Measurements from ENCODE around the gene REC8. TPM values are rescaled to one million over a fixed set of nuclear protein-coding genes. Genes with fewer than 3 reads are reported as not detected.
A peak's percentile ranks its signal among the peaks of the same experiment; 100 is the strongest.

REC8 gene
- total RNA-seq, 1 donor from 2014 or later, result 18.5 TPM

DNA sequence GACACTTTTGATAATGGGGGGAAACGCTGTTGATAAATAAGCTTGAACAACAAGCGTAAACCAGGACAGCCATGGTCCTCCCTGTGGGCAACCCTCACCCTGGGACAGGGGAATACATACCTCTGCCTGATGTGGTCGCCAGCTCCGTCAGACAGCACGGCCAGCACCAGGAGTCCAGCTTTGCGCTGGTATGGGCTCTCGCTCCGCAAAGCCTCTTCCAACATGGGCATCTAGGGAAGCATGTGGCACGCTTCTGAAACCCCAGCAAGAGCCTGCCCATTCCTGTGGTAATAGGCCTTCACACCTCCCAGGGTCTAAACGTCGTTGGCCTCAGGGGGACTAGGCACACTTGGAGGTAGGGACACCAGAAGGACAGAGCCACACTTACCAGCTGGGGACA lies 13.9 kb downstream of the REC8 start:
- Histone ChIP-seq H3K27ac (no peak overlapping the region), H3K36me3 (peaks cover 59% of the 10 kb centered on the region), H3K4me1 (peaks cover 17% of the 10 kb centered on the region), H3K9me3 (no peaks in the 10 kb centered on the region), H3K4me3 (no peak overlapping the region), H3K27me3 (no peaks in the 10 kb centered on the region)
- intact Hi-C loops (cut with DNase I), result no loop called here
- no peak for TF ChIP-seq CTCF (IDR thresholded peaks at IDR 0.05)
- ATAC-seq (no peak), DNase-seq (no peak)

DNA sequence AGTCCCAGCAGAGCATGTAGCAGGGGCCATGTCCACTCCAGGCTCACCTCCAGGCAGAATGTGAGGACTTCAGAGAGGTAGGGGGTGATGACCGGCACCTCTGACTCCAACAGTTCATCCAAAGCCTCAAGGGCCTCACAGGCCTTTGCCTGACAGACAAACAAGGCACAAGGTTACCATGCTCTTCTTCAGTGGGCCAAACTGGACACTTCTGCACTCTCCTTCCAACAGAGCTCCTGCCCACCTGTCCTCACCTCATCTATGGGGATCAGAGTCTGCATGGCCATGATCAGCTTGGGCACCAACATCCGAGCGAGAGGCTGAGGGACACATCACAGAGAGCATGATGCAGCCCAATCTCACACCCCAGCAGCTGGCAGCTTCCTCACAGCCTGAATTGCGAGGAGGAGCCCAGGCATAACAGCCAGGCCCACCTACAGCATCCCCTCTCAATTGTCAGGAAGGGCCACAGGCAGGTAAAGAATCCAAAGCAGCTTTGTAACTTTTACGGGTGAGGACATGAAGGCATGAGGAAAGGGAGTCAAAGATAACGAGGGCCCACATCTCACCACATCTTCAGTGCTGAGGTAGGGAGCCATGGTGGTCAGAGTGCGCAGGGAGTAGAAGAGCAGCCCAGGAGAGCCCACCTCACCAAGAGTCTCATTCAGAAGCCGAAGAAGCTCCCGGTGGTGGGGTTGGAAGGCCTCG lies 15.1 kb downstream of the REC8 start:
- intact Hi-C loops (cut with DNase I), result no loop called here
- H3K27ac ChIP-seq, result no peak overlapping the region

GRCh38 chr14:24187539-24187915 lies 15.6 kb downstream of the REC8 start:
- peak overlapping the region; percentile 81 for H3K4me3 ChIP-seq
- peaks cover 17% of the 10 kb centered on the region for H3K4me1 ChIP-seq
- TF ChIP-seq CTCF (IDR thresholded peaks at IDR 0.05), result no peak
- H3K36me3 ChIP-seq, result peaks cover 57% of the 10 kb centered on the region
- H3K27ac ChIP-seq, result no peak overlapping the region
- ATAC-seq (no peak), DNase-seq (peak; percentile 40)
- intact Hi-C loops (cut with DNase I), result no loop called here
- no peaks in the 10 kb centered on the region for H3K27me3 ChIP-seq
- H3K9me3 ChIP-seq, result no peaks in the 10 kb centered on the region

More for the DNA sequence above, 15.1 kb downstream of the REC8 start:
- Histone ChIP-seq H3K36me3 (peaks cover 57% of the 10 kb centered on the region), H3K4me1 (peaks cover 17% of the 10 kb centered on the region), H3K27me3 (no peaks in the 10 kb centered on the region), H3K4me3 (no peak overlapping the region), H3K9me3 (no peaks in the 10 kb centered on the region)
- ATAC-seq, result no peak
- peak; percentile 33 for DNase-seq
- no peak for TF ChIP-seq CTCF (IDR thresholded peaks at IDR 0.05)

DNA sequence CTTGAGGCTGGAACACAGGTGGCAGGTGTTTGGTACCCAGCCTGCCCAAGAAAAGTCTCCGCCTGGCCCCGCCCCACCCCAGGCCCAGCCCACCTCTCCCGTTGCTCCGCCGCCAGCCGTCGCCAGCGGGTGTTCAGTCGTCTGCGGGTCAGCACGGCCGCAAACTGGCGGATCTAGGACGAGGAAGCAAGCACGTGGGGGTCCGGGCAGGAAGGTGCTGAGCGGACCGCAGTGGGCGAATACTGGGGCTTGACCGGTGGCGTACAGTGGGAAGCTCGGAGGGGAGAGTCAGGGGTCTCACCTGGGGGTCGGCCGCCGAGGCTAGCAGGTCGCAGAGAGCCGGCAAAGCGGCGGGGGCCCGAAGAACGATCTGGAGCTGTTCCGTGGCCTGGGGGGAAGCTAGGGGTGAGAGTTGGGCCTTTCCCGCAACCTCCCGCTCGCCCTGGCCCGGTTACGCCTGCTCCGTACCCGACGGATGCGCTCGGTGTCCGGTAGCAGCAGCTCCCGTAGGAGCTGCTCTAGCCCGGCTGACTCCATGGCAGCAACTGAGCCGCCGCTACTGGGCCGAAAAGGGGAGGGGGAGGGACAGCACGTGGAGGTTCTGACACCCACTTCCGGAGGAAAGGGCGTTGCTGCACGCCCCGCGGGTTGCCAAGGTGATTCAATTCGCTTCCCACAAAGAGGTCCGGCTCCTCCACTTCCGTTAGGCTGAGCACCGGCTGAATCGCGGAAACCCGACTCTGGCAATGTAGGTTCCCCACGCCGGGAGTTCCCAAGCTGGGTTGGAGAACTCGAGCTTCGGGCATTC lies 16.6 kb downstream of the REC8 start, which contains the start of gene IPO4:
Gene IPO4, minus strand, starts transcription at position 566 of the 808 bp plus-strand sequence. Its CDS starts 29 bp downstream, at position 537.
- intact Hi-C loops (cut with DNase I), result no loop called here
- ATAC-seq, result peak; percentile 96
- Histone ChIP-seq H3K4me1 (peaks cover 17% of the 10 kb centered on the region), H3K27ac (peak within 1 kb of the TSS; percentile 81), H3K27me3 (no peaks in the 10 kb centered on the region), H3K9me3 (no peaks in the 10 kb centered on the region), H3K4me3 (peak within 1 kb of the TSS; percentile 81), H3K36me3 (peaks cover 54% of the 10 kb centered on the region)
- peak; percentile 96 for DNase-seq
- TF ChIP-seq CTCF (IDR thresholded peaks at IDR 0.05), result no peak

DNA sequence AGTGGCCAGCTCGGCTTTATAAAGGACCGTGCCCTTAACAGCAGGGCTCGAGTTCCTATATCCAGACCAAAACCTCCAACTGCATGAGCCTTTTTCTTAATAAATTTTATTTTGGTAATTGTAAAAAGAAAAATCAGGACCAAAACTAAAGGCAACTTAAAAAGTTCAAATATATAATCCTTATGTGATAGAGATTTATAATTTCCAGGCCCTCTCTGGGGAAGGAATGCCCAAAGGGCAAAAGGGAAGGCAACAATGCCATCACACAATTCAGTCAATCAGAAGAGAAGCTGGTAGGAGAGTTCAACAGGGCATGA lies 17.1 kb downstream of the REC8 start:
- Histone ChIP-seq H3K27me3 (no peaks in the 10 kb centered on the region), H3K4me1 (peaks cover 19% of the 10 kb centered on the region), H3K27ac (peak overlapping the region; percentile 62), H3K9me3 (no peaks in the 10 kb centered on the region), H3K4me3 (peak overlapping the region; percentile 81), H3K36me3 (peaks cover 48% of the 10 kb centered on the region)
- no peak for ATAC-seq
- intact Hi-C loops (cut with DNase I), result no loop called here
- TF ChIP-seq CTCF (IDR thresholded peaks at IDR 0.05), result no peak
- DNase-seq, result no peak

All from upper lobe of right lung (tissue), 1 donor.